Gastrocnemius medialis (tissue), 4 donors: ENCODE data around the gene CAPZA2. TPM values are rescaled to one million over a fixed set of nuclear protein-coding genes. Genes with fewer than 3 reads are reported as not detected.
A peak's percentile ranks its signal among the peaks of the same experiment; 100 is the strongest.

Experiments
- ATAC-seq, 2 donors: fragments of 150-250 bp; one replicate each; pipeline ENCODE4 v1.9.1; 2016
- DNase-seq, 2 donors: peaks; one replicate each; pipeline ENCODE4 v3.0.0-alpha.2; 2019
- H3K27ac ChIP-seq, 4 donors: fragments of 200-600 bp; sonication (generic); 1 replicate in 1 of 4; 2 replicates in 3 of 4; pipeline ENCODE4 v1.5.1; 2016 to 2018; ENCODE audit warnings: mild to moderate bottlenecking in 2 of 4, moderate library complexity in 1 of 4
- H3K27me3 ChIP-seq, 3 donors: fragments of 200-600 bp; sonication (generic) in 2 of 3; 1 replicate in 1 of 3; 2 replicates in 2 of 3; pipeline versions ENCODE4 v1.5.1 to v1.6.0; 2016 to 2019; ENCODE audit warnings: mild to moderate bottlenecking in 1 of 3, moderate library complexity in 1 of 3
- H3K36me3 ChIP-seq, 2 donors: fragments of 200-600 bp; sonication (generic) in 1 of 2; one replicate each; pipeline ENCODE4 v1.5.1; 2017 to 2018
- H3K4me1 ChIP-seq, 2 donors: fragments of 200-600 bp; sonication (generic) in 1 of 2; one replicate each; pipeline ENCODE4 v1.5.1; 2016 to 2017; ENCODE audit warnings: mild to moderate bottlenecking in 2 of 2
- H3K4me3 ChIP-seq, 4 donors: fragments of 200-600 bp; sonication (generic) in 3 of 4; 1 replicate in 1 of 4; 2 replicates in 3 of 4; pipeline ENCODE4 v1.5.1; 2016 to 2019; ENCODE audit warnings: mild to moderate bottlenecking in 2 of 4
- H3K9me3 ChIP-seq, 3 donors: fragments of 200-600 bp; sonication (generic) in 2 of 3; 1 replicate in 1 of 3; 2 replicates in 2 of 3; pipeline ENCODE4 v1.5.1; 2016 to 2019
- CTCF ChIP-seq, 5 experiments: fragments of 450-650 bp in 3 of 5; fragments of 200-600 bp in 2 of 5; sonication (generic) in 2 of 5; IDR thresholded peaks in 4 of 5; conservative IDR thresholded peaks in 1 of 5; 1 replicate in 4 of 5; 2 replicates in 1 of 5; pipeline ENCODE4 v1.5.1; 2016 to 2019; ENCODE audit warnings: antibody characterized with exemption in 5 of 5, mild to moderate bottlenecking in 3 of 5, moderate library complexity in 3 of 5
- POLR2A ChIP-seq, 2 donors: fragments of 450-650 bp; IDR thresholded peaks; one replicate each; pipeline ENCODE4 v1.6.1; 2017; ENCODE audit warnings: antibody characterized with exemption in 2 of 2, mild to moderate bottlenecking in 2 of 2, moderate library complexity in 2 of 2
- in situ Hi-C, 4 donors: fragments of 200-750 bp; cut with MboI; loops; one replicate each; pipeline versions ENCODE4 v1.15.0 to v1.8.0; 2017; ENCODE audit warnings: low sequenced_read_pairs in 4 of 4
- intact Hi-C: fragments of 100-400 bp; cut with DNase I; formaldehyde crosslinking; loops from one replicate; pipeline ENCODE4 v1.15.1; 2023; ENCODE audit warnings: low total_unique reads
- total RNA-seq, 4 donors: library from RNA; depleted of rRNA; stranded (reverse); fragments of >200 nt; gene quantifications; one replicate each; pipeline versions ENCODE4 v1.1.0 to v1.2.3, GENCODE V29; 2016

Gene CAPZA2
- total RNA-seq, 4 donors from 2014 or later: 110 to 158 (median 137) TPM

DNA sequence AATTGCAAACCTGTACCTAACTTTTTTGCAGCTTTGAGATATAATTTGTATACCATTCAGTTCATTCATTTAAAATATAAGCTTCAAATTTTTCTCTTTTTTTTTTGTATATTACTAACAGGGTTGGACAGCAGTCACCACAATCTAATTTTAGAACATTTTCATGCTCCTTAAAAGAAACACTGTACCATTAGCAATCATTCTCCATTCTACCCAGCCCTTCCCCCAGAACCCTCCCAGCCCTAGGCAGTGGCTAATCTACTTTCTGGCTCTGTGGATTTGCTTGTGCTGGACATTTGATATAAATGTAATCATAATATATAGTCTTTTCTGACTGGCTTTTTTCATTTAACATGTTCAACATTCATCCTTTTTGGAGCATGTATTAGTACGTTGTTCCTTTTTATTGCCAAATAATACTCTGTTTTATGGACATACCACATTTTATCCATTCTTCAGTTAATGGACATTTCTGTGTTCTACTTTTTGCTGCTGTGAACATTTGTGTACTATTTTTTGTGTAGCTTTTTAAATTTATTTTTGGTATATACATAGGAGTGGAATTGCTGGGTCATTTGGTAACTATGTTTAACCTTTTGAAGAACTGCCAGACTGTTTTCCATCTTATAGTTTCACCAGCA lies 50.0 kb downstream of the CAPZA2 start:
- no peak for DNase-seq
- no peak overlapping the region for H3K4me3 ChIP-seq
- H3K4me1 ChIP-seq: peaks cover 9 to 42% of the 10 kb centered on the region in 2 donors
- TF ChIP-seq CTCF (IDR thresholded peaks at IDR 0.05 in 4 of 5, conservative IDR thresholded peaks at IDR 0.05 in 1 of 5) (no peak), POLR2A (IDR thresholded peaks at IDR 0.05) (no peak)
- peak overlapping the region; percentile 4 to 47 (median 28) for H3K27ac ChIP-seq
- intact Hi-C loops (no loop called here), in situ Hi-C loops (no loop called here)
- H3K27me3 ChIP-seq: no peaks in the 10 kb centered on the region
- H3K36me3 ChIP-seq: peaks cover 7 to 66% of the 10 kb centered on the region in 2 donors
- ATAC-seq: peak in 1 of 2 donors; percentile 44
- no peaks in the 10 kb centered on the region for H3K9me3 ChIP-seq

DNA sequence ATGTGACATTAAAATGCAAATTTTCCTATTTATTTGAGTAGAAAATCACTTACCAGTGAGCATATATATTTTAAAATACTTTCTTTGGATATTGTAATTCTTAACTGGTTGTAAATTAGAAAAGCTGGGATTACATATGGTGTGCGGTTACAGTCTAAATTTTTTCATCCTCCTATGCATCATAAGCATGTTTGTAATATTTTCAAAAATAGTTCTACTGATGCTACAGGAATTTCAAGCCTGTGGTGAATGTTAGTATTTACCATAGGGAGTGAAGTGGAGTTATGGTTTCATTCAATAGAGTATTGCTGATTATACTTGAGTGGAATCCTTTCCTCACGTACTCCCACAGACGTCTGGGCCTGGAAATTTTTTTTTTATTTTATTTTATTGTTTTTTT lies 56.3 kb downstream of the CAPZA2 start:
- no peak for DNase-seq
- Histone ChIP-seq H3K9me3 (no peaks in the 10 kb centered on the region), H3K4me1 (no peaks in the 10 kb centered on the region), H3K36me3 (peaks cover 7 to 40% of the 10 kb centered on the region in 2 donors), H3K27ac (no peak overlapping the region), H3K27me3 (no peaks in the 10 kb centered on the region), H3K4me3 (no peak overlapping the region)
- in situ Hi-C loops: no loop called here
- intact Hi-C loops: no loop called here
- no peak for TF ChIP-seq POLR2A (IDR thresholded peaks at IDR 0.05)
- no peak for TF ChIP-seq CTCF (IDR thresholded peaks at IDR 0.05 in 4 of 5, conservative IDR thresholded peaks at IDR 0.05 in 1 of 5)
- ATAC-seq: no peak

DNA sequence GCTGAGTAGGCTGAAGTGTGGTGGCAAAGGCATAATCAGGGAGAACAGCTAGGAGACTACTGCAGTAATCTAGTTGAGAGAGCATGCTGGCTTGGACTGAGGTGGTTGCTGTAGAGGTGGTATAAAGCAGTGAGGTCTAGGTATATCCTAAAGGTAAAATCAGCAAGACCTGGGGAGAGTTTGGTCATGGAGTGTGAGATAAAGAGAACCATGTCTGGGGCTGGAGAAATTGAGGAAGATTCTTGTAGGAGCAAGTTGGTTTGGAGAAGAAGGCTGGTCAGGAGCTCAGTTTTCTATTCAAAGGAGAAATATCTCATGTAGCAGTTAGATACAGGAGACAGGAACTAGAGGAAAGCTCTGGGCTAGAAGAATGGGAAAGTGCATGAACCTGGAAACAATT lies 58.0 kb downstream of the CAPZA2 start:
- ATAC-seq (no peak), DNase-seq (no peak)
- Histone ChIP-seq H3K4me3 (no peak overlapping the region), H3K36me3 (peaks cover 7 to 31% of the 10 kb centered on the region in 2 donors), H3K9me3 (no peaks in the 10 kb centered on the region), H3K27me3 (no peaks in the 10 kb centered on the region), H3K4me1 (no peaks in the 10 kb centered on the region), H3K27ac (no peak overlapping the region)
- in situ Hi-C loops (loop anchor here in 1 of 4 donors (5.0 kb wide), 1 partner anchor 42 kb away; no protein-coding TSS in a partner anchor), intact Hi-C loops (no loop called here)
- no peak for TF ChIP-seq CTCF (IDR thresholded peaks at IDR 0.05 in 4 of 5, conservative IDR thresholded peaks at IDR 0.05 in 1 of 5)
- TF ChIP-seq POLR2A (IDR thresholded peaks at IDR 0.05): no peak

DNA sequence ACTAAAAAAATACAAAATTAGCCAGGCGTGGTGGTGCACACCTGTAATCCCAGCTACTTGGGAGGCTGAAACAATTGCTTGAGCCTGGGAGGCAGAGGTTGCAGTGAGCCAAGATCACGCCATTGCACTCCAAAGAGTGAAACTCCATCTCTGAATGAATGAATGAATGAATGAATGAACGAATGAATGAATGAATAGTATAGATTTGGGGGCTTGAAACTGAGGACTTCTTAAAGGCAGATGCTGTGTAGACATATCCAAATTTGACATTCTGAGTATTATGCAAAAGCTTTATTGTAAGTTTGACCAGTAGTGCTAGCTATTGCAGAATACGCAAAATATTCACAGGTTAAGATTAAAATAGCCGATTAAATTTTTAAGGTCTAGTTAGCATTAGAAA lies 60.2 kb downstream of the CAPZA2 start:
- Histone ChIP-seq H3K4me1 (no peaks in the 10 kb centered on the region), H3K36me3 (peaks cover 0 to 11% of the 10 kb centered on the region in 2 donors), H3K27me3 (no peaks in the 10 kb centered on the region), H3K27ac (no peak overlapping the region), H3K9me3 (no peaks in the 10 kb centered on the region), H3K4me3 (no peak overlapping the region)
- DNase-seq (no peak), ATAC-seq (no peak)
- intact Hi-C loops: no loop called here
- TF ChIP-seq CTCF (IDR thresholded peaks at IDR 0.05 in 4 of 5, conservative IDR thresholded peaks at IDR 0.05 in 1 of 5): no peak
- in situ Hi-C loops: loop anchor here in 1 of 4 donors (5.0 kb wide), 1 partner anchor 40 kb away; no protein-coding TSS in a partner anchor
